ENCODE data around the gene MYO5A.
"Not testable (repeated sequence)": the region's sequence is repeated elsewhere in the genome, so short reads cannot be mapped to it uniquely, and the experiment has no call there.

MYO5A gene

GRCh38 chr15:52546031-52546751 is 17.5 kb upstream of the MYO5A start:
- FAIRE-seq (no peak), DNase-seq (ENCODE audit: insufficient read length, low spot score) (no peak)

DNA sequence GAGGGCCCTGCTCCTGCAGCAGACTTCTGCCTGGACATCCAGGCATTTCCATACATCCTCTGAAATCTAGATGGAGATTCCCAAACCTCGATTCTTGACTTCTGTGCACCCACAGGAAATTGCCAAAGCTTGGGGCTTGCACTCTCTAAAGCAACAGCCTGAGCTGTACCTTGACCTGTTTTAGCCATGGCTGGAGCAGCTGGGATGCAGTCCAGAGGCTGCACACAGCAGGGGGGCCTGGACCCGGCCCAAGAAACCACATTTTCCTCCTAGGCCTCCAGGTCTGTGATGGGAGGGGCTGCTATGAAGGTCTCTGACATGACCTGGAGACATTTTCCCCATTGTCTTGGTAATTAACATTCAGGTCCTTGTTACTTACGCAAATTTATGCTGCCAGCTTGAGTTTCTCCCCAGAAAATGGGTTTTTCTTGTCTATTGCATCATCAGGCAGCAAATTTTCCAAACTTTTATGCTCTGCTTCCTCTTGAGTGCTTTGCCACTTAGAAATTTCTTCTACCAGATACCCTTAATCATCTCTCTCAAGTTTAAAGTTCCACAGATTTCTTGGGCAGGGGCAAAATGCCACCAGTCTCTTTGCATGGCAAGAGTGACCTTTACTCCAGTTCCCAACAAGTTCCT is 11.8 kb upstream of the MYO5A start:
- DNase-seq (ENCODE audit: insufficient read length, low spot score) = no peak
- no peak for FAIRE-seq

- FAIRE-seq (no peak), DNase-seq (ENCODE audit: insufficient read length, low spot score) (no peak)
Measured at GRCh38 chr15:52537459-52537858, 8.8 kb upstream of the MYO5A start.

GRCh38 chr15:52532427-52532826 is 3.7 kb upstream of the MYO5A start:
- DNase-seq (ENCODE audit: insufficient read length, low spot score) = no peak
- no peak for FAIRE-seq

- DNase-seq (ENCODE audit: insufficient read length, low spot score) (no peak), FAIRE-seq (no peak)
Measured at GRCh38 chr15:52529940-52530339, 1.3 kb upstream of the MYO5A start.

GRCh38 chr15:52529341-52529924 is 753 bp upstream of the MYO5A start:
- DNase-seq (ENCODE audit: insufficient read length, low spot score) (peak; percentile 13), FAIRE-seq (peak; percentile 66)

GRCh38 chr15:52527911-52528563 is 643 bp downstream of the MYO5A start:
- FAIRE-seq = peak; percentile 78
- DNase-seq (ENCODE audit: insufficient read length, low spot score) = peak; percentile 39

DNA sequence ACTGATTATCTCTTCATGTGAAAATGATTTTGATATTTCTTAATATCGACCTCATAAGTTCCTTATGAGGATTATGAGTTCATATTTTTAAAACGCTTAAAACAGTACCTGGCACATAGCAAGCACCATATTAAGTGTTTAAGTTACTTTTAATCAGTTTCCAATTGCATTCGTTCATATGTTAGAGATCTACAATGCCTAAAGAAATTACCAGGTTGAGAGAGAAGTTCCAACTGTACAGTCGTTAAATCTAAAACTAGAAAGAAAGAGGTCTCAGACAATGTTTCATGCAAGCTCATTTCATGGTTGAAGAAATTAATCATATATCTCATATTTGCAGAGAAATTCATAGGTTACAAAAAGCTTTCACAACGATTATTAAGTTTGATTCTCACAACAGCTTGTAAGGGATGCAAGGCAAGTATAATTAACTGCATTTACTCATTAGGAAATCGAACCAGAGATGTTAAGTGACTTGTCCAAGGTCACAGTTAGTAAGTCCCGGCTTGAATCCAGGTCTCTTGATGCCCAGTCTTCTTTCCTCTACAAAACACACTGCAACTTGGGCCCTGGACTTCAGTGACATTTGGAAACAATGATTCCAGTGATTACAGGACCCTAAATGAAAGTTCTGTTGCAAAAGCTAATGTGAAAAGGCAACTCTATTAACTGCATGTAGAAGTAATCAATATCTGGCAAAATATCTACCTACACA is 1.3 kb downstream of the MYO5A start:
- FAIRE-seq = peak; percentile 74
- DNase-seq (ENCODE audit: insufficient read length, low spot score) = no peak

DNA sequence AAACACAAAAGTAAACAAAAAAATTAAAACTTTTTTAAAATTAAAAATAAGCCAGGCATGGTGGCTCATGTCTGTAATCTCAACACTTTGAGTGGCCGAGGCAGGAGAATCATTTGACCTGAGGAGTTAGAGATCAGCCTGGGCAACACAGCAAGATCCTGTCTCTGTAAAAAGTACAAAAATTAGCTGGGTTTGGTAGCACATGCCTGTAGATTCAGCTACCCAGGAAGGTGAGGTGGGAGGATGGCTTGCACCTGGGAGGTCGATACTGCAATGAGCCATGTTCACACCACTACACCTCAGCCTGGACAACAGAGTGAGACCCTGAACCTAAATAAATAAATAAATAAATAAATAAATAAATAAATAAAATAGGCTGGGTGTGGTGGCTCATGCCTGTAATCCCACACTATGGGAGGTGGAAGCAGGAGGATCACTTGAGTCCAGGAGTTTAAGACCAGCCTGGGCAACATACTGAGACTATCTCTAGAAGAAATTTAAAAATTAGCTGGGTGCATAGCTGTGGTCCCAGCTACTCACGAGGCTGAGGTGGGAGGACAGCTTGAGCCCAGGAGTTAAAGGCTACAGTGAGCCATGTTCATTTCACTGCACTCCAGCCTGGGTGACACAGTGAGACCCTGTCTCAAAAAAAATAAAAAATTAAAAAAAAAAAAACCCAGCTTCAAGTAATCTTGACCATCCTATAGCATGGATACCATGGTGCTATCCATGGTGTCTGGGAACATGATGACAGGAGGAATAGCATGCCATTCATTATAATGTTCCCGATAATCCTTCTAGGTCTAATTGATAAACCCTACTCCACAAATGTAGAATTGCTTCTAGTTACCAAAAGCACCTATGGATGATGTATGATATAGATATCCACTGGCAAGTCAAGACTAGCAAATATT is 4.2 kb downstream of the MYO5A start:
- FAIRE-seq (no peak), DNase-seq (ENCODE audit: insufficient read length, low spot score) (no peak)

DNA sequence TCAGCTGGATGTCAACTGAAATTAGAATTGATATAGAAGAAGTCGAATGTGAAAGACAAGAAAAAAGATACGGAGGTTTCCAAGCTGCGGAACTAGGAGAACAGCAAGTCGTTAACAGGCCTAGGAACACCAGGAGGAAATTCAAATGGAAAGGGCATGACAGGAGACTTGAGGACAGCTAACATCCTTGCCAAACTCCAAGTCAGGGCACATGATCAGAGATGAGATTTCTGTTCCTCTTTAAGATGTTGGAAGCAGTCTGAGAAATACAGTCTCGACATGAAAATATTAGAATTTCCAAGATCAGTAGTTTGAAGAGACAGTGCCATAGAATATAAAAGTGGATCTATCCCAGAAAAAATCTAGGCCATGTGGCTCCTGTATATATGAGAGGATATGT is 5.0 kb downstream of the MYO5A start:
- DNase-seq (ENCODE audit: insufficient read length, low spot score) (no peak), FAIRE-seq (no peak)

- FAIRE-seq (no peak), DNase-seq (ENCODE audit: insufficient read length, low spot score) (no peak)
Measured at GRCh38 chr15:52523192-52523591, 5.5 kb downstream of the MYO5A start.

GRCh38 chr15:52521682-52522081 is 7.0 kb downstream of the MYO5A start:
- FAIRE-seq = no peak

GRCh38 chr15:52520421-52520820 is 8.3 kb downstream of the MYO5A start:
- DNase-seq (ENCODE audit: insufficient read length, low spot score) (no peak), FAIRE-seq (no peak)

More at GRCh38 chr15:52521682-52522081, 7.0 kb downstream of the MYO5A start:
- no peak for DNase-seq (ENCODE audit: insufficient read length, low spot score)

DNA sequence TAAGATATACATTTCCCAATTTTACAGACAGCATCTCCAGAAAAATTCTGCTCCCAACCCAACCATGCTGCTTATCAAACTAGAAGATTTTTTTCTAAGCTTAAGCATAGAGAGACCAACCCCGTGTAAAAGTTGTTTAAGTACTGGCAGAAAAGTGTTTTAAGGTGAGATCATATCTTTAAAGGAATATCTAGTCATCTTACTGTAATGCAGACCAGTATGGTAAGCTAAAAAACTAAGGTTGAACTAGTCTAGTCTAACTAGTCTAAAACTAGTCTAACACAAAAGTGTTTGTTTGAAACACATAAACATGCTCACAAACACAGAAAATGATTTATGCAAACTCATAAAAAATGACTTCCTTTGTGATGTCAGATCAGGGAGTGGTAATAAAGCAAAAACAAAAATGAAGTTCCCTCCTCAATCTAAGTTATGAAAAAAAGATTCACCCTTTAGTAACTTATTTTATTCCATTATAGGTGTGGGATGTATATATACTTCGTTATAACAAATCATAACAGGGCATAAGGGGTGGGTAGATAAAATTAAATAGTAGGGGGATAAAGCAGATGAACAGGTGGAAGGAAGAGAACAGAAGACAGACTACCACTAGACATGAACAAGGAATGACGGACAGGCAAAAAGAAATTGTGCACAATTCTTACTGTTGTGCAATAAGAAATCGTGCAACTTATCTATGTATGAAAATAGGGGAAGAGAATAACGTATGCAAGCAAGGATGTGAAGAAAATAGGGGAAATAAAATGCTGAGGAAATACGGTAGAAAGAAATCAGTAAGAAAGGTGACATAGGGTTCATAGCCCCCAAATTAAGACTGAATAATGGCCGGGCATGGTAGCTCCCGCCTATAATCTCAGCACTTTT is 10.0 kb downstream of the MYO5A start:
- no peak for DNase-seq (ENCODE audit: insufficient read length, low spot score)
- no peak for FAIRE-seq

DNA sequence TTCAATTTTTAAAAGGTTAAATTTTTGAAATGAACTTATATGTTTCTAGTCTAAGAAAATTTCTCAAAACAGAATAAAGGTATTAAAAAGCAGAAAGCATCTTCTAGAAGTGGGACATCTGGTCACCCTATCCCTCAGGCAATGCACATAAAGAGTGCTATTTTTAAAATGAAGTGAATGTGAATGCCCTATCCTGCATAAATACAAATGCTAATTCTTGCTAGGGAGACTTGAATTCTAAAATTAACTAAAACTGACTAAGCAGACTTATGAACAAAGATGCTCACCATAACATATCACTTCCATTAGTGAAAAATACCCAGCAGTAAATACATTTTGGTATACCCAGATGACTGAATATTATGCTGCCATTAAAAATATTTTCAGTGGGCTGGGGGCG is 11.7 kb downstream of the MYO5A start:
- no peak for DNase-seq (ENCODE audit: insufficient read length, low spot score)
- FAIRE-seq = no peak

GRCh38 chr15:52515343-52515742 is 13.3 kb downstream of the MYO5A start:
- FAIRE-seq (no peak), DNase-seq (ENCODE audit: insufficient read length, low spot score) (no peak)

DNA sequence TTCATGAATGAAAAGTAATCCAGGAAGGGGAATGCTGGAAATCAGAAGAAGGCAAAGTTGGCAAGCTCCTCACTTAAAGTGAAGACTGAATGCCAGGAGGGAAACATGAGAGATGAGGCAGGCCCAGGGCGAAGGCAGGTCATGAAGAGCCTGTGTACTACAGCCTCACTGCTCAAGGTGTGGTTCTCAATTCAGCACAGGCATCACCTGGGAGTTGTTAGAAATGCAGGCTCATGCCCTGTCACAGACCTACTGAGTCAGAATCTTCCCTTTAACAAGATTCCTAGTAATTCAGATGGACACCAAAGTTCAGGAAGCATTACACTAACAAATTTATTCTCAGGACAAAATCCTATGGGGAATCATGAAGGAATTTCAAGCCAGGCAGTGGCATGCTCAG is 14.2 kb downstream of the MYO5A start:
- FAIRE-seq (no peak), DNase-seq (ENCODE audit: insufficient read length, low spot score) (no peak)

DNA sequence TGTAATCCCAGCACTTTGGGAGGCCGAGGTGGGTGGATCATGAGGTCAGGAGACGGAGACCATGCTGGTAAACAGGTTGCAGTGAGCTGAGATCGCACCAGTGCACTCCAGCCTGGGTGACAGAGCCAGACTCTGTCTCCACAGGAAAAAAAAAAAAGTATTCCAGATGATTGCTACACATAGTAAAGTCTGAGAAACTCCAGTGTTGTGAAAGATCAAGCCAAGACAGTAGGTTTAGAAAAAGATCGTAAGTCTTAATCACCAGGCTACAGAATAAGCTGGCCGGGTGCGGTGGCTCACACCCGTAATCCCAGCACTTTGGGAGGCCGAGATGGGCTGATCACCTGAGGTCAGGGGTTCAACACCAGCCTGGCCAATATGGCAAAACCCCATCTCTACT is 15.8 kb downstream of the MYO5A start:
- not testable (repeated sequence) for DNase-seq (ENCODE audit: insufficient read length, low spot score); FAIRE-seq

DNA sequence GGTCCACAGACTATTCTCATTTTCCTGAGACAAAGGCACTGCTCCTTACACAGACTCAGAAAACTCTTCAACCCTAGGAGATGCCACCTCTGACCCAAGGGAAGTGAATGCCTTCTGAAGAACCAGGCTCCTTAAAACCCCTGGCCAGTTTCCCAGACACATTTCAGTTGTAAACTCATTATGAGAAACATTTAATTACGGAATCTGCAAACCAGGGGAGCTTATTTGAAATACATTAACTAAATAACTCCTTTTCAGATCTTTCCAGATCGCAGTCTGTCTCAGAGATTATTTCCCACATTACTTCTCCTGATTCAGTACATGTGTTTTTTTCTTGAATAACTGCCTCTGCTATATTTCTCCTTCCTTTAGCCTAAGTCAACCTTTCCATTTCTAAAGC is 17.6 kb downstream of the MYO5A start:
- no peak for FAIRE-seq
- no peak for DNase-seq (ENCODE audit: insufficient read length, low spot score)
